GM12875 (cell line): ENCODE data around the gene LRRC4C.

Source experiments
- H3K4me3 ChIP-seq: one replicate; pipeline ENCODE4 v1.5.1; 2011; ENCODE audit warnings: low read depth, low read length, control low read depth
- TF ChIP-seq, protein P1 (sequence below): IDR thresholded peaks from 2 replicates; pipeline ENCODE4 v1.5.1; 2011; ENCODE audit warnings: low read depth, mild to moderate bottlenecking, control low read depth, inconsistent platforms, low read length, moderate library complexity, borderline replicate concordance; ENCODE audit not compliant: insufficient read depth

LRRC4C gene

DNA sequence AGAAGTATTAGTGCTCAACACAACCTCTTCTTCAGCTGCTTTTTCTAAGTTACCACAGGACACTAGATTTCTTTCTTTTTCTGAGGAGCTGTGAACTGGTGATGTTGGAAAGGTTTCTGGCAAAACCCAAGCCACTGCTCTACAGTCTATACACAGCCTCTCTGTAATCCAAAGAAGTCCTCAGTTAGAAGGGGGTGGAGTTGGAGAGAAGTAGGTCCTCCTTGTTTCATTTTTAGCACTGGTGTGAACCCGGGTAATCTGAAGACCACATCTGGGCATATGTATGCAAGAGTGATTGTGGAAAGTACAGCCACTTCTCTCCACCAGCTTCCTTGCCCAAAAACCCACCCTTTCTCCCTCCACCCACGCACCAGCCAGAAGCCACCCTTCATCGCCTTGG is 1168.1 kb downstream of the LRRC4C start:
- H3K4me3 ChIP-seq, result no peak overlapping the region
- TF ChIP-seq, protein P1, sequence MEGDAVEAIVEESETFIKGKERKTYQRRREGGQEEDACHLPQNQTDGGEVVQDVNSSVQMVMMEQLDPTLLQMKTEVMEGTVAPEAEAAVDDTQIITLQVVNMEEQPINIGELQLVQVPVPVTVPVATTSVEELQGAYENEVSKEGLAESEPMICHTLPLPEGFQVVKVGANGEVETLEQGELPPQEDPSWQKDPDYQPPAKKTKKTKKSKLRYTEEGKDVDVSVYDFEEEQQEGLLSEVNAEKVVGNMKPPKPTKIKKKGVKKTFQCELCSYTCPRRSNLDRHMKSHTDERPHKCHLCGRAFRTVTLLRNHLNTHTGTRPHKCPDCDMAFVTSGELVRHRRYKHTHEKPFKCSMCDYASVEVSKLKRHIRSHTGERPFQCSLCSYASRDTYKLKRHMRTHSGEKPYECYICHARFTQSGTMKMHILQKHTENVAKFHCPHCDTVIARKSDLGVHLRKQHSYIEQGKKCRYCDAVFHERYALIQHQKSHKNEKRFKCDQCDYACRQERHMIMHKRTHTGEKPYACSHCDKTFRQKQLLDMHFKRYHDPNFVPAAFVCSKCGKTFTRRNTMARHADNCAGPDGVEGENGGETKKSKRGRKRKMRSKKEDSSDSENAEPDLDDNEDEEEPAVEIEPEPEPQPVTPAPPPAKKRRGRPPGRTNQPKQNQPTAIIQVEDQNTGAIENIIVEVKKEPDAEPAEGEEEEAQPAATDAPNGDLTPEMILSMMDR, result no peak

DNA sequence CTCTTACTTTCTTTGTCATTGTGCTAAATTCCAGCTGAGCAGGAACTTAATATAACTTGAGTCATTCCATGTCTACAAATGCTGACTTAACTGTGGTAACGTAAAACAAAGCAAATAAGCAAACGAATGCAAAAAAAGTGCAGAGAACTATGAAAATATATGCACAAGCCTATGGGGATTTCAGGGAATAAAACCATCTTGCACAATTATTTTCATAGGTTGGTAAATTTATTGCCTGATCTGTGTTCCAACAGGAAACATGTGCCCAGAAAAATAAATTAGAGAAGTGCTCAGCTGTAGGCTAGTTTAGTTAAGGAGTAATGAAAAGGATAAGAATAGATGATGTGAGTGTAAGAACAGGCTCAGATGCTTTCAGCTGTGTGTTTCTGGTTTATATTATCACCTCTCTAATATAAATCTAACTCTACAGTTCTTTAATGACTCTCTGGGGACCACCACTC is 1169.3 kb downstream of the LRRC4C start:
- TF ChIP-seq, protein P1, result no peak
- no peak overlapping the region for H3K4me3 ChIP-seq

DNA sequence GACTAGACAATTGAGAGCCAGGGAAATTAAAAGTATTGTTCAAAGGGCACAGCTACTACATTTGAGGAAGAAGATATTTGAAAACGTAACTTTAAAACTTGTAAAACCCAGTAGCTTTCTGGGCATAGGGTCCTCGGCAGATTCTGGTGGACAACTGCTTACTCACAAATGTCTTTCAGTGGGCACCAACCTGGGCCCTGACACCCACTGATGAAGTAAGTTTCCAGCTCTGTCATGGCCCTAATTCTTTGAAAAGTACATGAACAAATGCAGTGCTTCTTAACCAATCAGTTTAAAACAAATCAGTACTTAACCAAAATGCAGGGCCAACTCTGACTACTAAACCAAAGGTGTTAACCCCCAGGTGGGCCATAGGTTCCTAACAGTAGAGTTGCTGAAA is 1170.1 kb downstream of the LRRC4C start:
- TF ChIP-seq, protein P1, result no peak
- no peak overlapping the region for H3K4me3 ChIP-seq

DNA sequence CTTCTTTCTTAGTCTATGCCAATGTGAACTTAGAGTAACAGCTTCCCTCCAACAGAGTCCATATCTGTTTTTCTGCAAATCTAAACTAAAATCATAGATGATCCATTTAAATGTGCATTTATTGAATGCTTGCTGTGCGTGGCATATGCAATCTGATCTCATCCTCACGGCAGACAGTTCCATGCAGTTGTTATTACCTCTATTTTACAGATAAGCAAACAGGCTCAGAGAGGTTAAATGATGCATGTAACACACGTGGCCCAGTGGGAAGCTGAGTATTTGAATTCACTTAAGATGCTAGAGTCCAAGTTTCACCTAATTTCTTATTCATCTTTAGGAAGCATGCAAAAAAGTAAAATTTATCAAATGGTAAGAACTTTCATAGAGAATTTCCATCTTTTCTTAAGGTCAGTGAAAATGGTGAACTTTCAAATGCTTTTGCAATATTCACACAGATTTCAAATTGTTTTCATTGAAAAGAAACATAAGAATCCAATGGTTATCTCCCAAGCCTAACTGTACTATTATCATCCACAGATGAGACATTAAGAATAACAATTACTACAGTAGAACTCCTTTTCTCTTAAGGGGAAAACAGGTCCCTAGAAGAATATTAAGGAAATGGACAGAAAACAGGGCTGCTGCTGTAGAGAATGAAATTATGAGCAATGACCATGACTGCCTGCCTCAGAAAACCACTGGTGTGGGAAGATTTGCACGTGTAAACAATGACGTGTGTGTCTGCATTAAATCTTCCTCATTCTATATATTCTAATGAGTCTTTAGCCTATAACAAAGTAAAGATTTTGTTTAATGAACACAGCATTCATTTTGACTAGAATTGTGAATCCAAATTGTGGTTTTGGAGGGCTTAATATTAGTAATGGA is 1171.3 kb downstream of the LRRC4C start:
- TF ChIP-seq, protein P1, result no peak
- no peak overlapping the region for H3K4me3 ChIP-seq

DNA sequence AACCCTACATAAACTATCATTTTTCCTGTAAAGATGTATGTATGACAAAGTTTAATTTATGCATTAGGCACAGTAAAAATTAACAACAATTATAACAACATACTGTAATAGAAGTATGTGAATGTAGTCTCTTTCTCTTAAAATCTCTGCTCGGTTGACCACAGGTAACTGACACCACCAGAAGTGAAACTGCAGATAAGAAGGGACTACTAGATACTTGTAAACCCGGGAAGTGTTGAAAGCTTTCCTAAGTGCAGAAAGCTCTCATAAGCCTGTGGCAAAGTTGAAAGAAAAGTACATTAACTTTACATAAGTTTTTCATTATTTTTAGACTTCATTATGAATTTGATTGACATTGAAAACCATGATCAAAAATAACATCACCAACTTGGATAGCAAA is 1173.3 kb downstream of the LRRC4C start:
- TF ChIP-seq, protein P1, result no peak
- H3K4me3 ChIP-seq, result no peak overlapping the region

DNA sequence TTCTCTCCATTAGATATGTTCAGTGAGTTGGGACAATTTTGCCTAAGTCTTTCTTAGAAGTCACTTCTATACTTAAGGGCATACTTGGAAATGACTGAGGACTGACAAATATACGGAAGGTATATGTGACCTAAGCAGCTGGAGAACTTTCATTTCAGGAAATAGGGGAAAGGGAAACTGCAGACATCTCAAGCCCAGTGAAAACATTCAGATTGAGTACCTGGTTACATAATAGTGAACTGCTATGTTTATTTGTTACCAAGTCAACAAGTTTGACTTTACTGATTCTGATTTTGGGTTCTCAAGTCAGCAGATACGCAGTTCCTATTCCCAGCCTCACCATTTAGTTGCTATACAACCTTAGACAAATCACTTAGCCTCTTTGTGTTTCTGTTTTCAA is 1173.9 kb downstream of the LRRC4C start:
- TF ChIP-seq, protein P1, result no peak
- no peak overlapping the region for H3K4me3 ChIP-seq

DNA sequence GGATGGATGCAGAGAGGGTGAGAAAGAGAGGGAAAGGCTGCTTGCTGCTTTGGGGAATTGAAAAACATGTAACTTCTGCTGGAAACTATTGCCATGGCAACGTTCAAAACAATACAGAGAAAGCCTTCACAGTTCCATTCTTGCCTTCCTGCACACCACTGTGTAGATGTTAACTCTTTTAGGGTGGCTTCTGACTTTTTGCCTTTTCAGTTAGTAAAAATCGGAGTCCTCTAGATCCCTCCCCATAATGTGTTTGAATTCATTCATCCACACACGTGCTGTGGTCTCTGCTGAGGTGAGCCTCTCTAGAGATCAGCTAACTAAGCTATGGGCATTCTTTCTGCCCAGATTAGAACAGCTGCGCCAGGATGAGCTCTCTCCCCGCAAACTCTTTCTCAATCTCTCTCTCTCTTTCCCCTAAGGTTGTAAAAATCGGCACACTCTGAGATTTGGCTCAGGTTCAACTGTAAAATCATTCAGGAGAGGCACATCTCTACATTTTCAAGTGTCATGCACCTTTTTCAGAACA is 1178.3 kb downstream of the LRRC4C start:
- TF ChIP-seq, protein P1, result no peak
- H3K4me3 ChIP-seq, result no peak overlapping the region
